ENCODE results near the gene TMIGD2.

GRCh38 chr19:4284974-4285373 is 17.2 kb downstream of the TMIGD2 start:
- TF ChIP-seq CTCF (conservative IDR thresholded peaks at IDR 0.05 in 1 of 2, IDR thresholded peaks at IDR 0.05 in 1 of 2; ENCODE audit: low read depth in 1 of 2, low read length in 2 of 2) (no peak), EZH2 (IDR thresholded peaks at IDR 0.05; ENCODE audit: low read length, missing control alignments) (no peak)

All from fibroblast of lung (primary cell).